ENCODE results near the gene GIGYF1. TPM values are rescaled to one million over a fixed set of nuclear protein-coding genes. Genes with fewer than 3 reads are reported as not detected.
"Not testable (repeated sequence)": the region's sequence is repeated elsewhere in the genome, so short reads cannot be mapped to it uniquely, and the experiment has no call there.

The GIGYF1 gene
- total RNA-seq, 1 donor from 2014 or later: 53.8 TPM

DNA sequence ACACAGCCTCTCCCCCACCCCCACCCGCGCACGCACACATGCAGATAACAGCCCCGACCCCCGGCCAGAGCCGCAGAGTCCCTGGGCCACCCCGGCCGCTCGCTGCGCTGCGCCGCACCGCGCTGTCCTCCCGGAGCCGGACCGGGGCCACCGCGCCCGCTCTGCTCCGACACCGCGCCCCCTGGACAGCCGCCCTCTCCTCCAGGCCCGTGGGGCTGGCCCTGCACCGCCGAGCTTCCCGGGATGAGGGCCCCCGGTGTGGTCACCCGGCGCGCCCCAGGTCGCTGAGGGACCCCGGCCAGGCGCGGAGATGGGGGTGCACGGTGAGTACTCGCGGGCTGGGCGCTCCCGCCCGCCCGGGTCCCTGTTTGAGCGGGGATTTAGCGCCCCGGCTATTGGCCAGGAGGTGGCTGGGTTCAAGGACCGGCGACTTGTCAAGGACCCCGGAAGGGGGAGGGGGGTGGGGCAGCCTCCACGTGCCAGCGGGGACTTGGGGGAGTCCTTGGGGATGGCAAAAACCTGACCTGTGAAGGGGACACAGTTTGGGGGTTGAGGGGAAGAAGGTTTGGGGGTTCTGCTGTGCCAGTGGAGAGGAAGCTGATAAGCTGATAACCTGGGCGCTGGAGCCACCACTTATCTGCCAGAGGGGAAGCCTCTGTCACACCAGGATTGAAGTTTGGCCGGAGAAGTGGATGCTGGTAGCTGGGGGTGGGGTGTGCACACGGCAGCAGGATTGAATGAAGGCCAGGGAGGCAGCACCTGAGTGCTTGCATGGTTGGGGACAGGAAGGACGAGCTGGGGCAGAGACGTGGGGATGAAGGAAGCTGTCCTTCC is 26.8 kb upstream of the GIGYF1 start:
- DNase-seq (ENCODE audit: low spot score): no peak
- intact Hi-C loops (cut with micrococcal nuclease): no loop called here
- H3K4me3 Mint-ChIP-seq: no peak overlapping the region
- H3K27me3 Mint-ChIP-seq (ENCODE audit: insufficient read depth): peaks cover 41% of the 10 kb centered on the region
- H3K4me1 Mint-ChIP-seq (ENCODE audit: low read depth): peaks cover 6% of the 10 kb centered on the region
- H3K9me3 Mint-ChIP-seq: no peaks in the 10 kb centered on the region
- no peak overlapping the region for H3K27ac Mint-ChIP-seq
- H3K36me3 Mint-ChIP-seq (ENCODE audit: low read depth): no peaks in the 10 kb centered on the region

DNA sequence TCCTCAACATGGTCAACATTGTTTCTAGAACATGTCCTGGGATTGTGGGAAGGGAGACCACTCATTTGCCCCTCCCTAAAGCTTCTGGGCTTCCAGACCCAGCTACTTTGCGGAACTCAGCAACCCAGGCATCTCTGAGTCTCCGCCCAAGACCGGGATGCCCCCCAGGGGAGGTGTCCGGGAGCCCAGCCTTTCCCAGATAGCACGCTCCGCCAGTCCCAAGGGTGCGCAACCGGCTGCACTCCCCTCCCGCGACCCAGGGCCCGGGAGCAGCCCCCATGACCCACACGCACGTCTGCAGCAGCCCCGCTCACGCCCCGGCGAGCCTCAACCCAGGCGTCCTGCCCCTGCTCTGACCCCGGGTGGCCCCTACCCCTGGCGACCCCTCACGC is 26.2 kb upstream of the GIGYF1 start, which contains the start of gene EPO:
TSS of gene EPO (plus strand) at position 190 of the 392 bp plus-strand sequence. CDS start 513 bp downstream, outside the sequence.
- intact Hi-C loops (cut with micrococcal nuclease): no loop called here
- no peaks in the 10 kb centered on the region for H3K9me3 Mint-ChIP-seq
- H3K36me3 Mint-ChIP-seq (ENCODE audit: low read depth): no peaks in the 10 kb centered on the region
- DNase-seq (ENCODE audit: low spot score): no peak
- no peak within 1 kb of the TSS for H3K27ac Mint-ChIP-seq
- peaks cover 4% of the 10 kb centered on the region for H3K4me1 Mint-ChIP-seq (ENCODE audit: low read depth)
- H3K4me3 Mint-ChIP-seq: no peak within 1 kb of the TSS
- H3K27me3 Mint-ChIP-seq (ENCODE audit: insufficient read depth): peaks cover 45% of the 10 kb centered on the region

DNA sequence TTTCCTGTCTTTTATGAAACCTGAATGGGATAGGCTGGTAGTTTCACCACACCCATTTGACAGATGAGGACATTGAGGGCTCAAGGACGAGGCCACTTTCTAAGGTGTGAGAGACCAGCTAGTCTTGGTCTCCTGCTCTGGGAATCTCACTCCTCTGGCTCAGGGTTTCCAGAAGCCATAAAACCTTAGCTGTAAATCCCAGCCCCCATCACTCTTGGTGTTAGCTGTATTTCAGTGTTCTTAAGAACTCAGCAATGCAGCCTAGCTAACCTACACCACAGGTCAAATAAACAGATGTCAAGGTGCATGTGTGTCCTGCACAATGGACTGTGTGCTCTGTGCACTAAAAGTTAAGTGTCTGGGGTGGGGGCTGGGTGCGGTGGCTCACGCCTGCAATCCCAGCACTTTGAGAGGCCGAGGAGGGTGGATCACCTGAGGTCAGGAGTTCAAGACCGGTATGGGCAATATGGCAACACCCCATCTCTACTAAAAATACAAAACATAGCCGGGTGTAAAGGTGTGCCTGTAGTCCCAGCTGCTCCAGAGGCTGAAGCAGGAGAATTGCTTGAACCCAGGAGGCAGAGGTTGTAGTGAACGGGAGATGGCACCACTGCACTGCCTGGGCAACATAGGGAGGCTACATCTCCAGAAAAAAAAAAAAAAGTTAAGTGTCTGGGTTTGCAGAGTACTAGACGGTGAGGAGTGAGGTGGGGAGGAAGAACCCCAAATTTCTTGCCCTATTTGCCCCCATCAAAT is 25.7 kb upstream of the GIGYF1 start:
- peaks cover 45% of the 10 kb centered on the region for H3K27me3 Mint-ChIP-seq (ENCODE audit: insufficient read depth)
- no peaks in the 10 kb centered on the region for H3K36me3 Mint-ChIP-seq (ENCODE audit: low read depth)
- DNase-seq (ENCODE audit: low spot score): no peak
- intact Hi-C loops (cut with micrococcal nuclease): no loop called here
- H3K4me3 Mint-ChIP-seq: no peak overlapping the region
- no peak overlapping the region for H3K27ac Mint-ChIP-seq
- H3K4me1 Mint-ChIP-seq (ENCODE audit: low read depth): no peaks in the 10 kb centered on the region
- no peaks in the 10 kb centered on the region for H3K9me3 Mint-ChIP-seq

DNA sequence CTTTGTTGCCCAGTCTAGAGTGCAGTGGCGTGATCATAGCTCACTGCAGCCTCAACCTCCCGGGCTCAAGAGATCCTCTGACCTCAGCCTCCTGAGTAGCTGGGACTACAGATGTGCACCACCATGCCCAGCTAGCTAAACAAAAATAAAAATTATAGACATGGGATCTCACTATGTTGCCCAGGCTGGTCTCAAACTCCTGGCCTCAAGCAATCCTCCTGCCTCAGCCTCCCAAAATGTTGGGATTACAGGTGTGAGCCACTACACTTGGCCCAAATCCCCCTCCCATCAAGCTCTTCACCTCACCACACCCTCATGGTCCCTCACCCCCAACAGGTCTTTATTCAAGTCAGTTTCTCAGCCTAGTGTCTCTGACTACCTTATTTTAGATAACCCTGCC is 23.0 kb upstream of the GIGYF1 start:
- H3K4me3 Mint-ChIP-seq; H3K4me1 Mint-ChIP-seq (ENCODE audit: low read depth); H3K9me3 Mint-ChIP-seq; DNase-seq (ENCODE audit: low spot score); H3K36me3 Mint-ChIP-seq (ENCODE audit: low read depth); intact Hi-C loops (cut with micrococcal nuclease); H3K27ac Mint-ChIP-seq: not testable (repeated sequence)
- peaks cover 39% of the 10 kb centered on the region for H3K27me3 Mint-ChIP-seq (ENCODE audit: insufficient read depth)

DNA sequence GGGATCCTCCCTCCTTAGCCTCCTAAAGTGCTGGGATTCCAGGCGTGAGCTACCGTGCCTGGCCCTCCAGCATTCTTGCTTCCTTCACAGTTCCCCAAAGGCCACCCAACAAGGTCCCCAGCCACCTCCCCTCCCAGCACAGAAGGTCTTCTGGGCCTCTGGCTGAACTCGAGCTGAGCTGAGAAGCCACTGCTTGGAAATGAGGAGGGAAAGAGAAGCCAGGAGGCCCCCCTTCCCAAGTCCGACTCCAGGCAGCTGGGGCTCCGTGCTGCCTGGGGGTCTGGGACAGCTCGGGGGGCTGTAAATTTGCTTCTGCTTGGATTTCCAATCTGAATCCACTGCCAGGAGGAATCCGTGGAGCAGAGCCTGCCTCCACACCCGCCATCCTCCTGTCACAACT is 20.7 kb upstream of the GIGYF1 start:
- Mint-ChIP-seq H3K27ac (no peak overlapping the region), H3K4me1 (ENCODE audit: low read depth) (no peaks in the 10 kb centered on the region), H3K4me3 (no peak overlapping the region), H3K9me3 (no peaks in the 10 kb centered on the region), H3K27me3 (ENCODE audit: insufficient read depth) (peaks cover 28% of the 10 kb centered on the region), H3K36me3 (ENCODE audit: low read depth) (no peaks in the 10 kb centered on the region)
- DNase-seq (ENCODE audit: low spot score): no peak
- intact Hi-C loops (cut with micrococcal nuclease): no loop called here

DNA sequence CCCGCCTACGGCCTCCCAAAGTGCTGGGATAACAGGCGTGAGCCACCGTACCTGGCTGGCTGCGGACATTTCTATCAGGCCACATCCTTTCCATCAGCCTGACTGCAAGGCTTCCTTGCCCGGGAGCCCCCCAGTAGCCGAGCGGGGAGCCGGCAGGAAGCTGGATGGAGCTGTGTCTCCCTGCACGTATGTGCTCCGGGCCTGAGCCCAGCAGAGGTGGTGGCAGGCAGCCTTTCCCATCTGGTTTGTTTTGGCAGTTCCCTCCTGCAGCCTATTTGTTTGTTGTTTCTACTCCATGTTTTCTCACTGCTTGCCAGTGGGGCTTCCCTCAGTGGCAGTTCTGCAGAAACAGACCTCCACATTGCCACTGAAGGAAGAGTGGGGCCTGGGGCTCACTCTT is 17.3 kb upstream of the GIGYF1 start:
- Mint-ChIP-seq H3K27ac (no peak overlapping the region), H3K27me3 (ENCODE audit: insufficient read depth) (peaks cover 6% of the 10 kb centered on the region), H3K36me3 (ENCODE audit: low read depth) (peaks cover 4% of the 10 kb centered on the region), H3K9me3 (no peaks in the 10 kb centered on the region), H3K4me1 (ENCODE audit: low read depth) (peaks cover 7% of the 10 kb centered on the region), H3K4me3 (no peak overlapping the region)
- DNase-seq (ENCODE audit: low spot score): no peak
- intact Hi-C loops (cut with micrococcal nuclease): no loop called here

DNA sequence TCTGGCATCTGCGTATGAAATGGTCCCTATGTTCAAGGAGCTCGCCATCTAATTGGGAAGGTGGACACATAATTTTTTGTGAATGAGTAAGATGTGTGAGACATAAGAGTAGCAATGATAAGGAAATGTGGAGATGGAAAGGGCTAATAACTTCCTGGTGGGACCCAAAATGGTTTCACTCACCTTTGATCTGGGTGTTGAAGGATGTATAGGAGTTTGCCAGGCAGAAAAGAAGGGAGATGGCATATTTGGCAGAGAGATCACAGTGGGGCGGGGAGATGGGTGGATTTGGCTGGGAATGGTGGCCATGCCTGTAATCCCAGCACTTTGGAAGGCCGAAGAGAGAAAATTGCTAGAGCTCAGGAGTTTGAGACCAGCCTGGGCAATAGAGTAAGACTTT is 16.4 kb upstream of the GIGYF1 start:
- DNase-seq (ENCODE audit: low spot score): no peak
- H3K4me1 Mint-ChIP-seq (ENCODE audit: low read depth): peaks cover 7% of the 10 kb centered on the region
- H3K9me3 Mint-ChIP-seq: no peaks in the 10 kb centered on the region
- no peak overlapping the region for H3K4me3 Mint-ChIP-seq
- intact Hi-C loops (cut with micrococcal nuclease): no loop called here
- H3K36me3 Mint-ChIP-seq (ENCODE audit: low read depth): peaks cover 4% of the 10 kb centered on the region
- peaks cover 3% of the 10 kb centered on the region for H3K27me3 Mint-ChIP-seq (ENCODE audit: insufficient read depth)
- H3K27ac Mint-ChIP-seq: no peak overlapping the region

DNA sequence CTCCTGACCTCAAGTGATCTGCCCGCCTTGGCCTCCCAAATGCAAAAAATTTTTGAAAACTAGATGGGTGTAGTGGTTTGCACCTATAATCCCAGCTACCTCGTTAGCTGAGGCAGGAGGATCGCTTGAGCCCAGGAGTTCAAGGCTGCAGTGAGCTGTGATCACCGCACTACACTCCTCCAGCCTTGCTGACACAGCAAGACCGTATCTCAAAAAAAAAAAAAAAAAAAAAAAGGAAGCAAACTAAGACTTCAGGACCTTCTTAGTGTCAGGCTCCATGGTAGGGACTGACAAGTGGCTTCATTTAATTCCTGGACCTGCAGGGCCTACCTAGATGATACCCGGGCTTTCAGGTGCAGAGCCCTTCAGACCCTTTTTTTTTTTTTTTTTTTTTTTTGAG is 14.3 kb upstream of the GIGYF1 start:
- intact Hi-C loops (cut with micrococcal nuclease): loop anchor here (5.0 to 10.0 kb wide), 3 partner anchors 76 to 544 kb away; partner anchors contain the start of gene TRIM56

DNA sequence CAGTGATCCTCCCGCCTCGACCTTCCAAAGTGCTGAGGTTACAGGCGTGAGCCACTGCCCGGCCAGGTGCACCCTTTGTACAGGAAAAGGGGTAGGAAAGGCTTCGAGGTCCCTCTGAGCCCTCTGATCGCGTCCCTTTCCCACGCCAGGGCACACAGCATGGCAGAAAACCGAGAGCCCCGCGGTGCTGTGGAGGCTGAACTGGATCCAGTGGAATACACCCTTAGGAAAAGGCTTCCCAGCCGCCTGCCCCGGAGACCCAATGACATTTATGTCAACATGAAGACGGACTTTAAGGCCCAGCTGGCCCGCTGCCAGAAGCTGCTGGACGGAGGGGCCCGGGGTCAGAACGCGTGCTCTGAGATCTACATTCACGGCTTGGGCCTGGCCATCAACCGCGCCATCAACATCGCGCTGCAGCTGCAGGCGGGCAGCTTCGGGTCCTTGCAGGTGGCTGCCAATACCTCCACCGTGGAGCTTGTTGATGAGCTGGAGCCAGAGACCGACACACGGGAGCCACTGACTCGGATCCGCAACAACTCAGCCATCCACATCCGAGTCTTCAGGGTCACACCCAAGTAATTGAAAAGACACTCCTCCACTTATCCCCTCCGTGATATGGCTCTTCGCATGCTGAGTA is 12.7 kb upstream of the GIGYF1 start:
- no peak for DNase-seq (ENCODE audit: low spot score)
- Mint-ChIP-seq H3K4me3 (peak overlapping the region; percentile 98), H3K9me3 (no peaks in the 10 kb centered on the region), H3K27ac (peak overlapping the region; percentile 98), H3K36me3 (ENCODE audit: low read depth) (peaks cover 4% of the 10 kb centered on the region), H3K27me3 (ENCODE audit: insufficient read depth) (peaks cover 9% of the 10 kb centered on the region), H3K4me1 (ENCODE audit: low read depth) (peaks cover 7% of the 10 kb centered on the region)
- intact Hi-C loops (cut with micrococcal nuclease): loop anchor here (1.0 to 10.0 kb wide), 4 partner anchors 74 to 546 kb away; partner anchors contain the start of gene TRIM56

More for the DNA sequence above, 14.3 kb upstream of the GIGYF1 start:
- H3K4me3 Mint-ChIP-seq: peak overlapping the region; percentile 98
- H3K36me3 Mint-ChIP-seq (ENCODE audit: low read depth): peaks cover 4% of the 10 kb centered on the region
- H3K9me3 Mint-ChIP-seq: no peaks in the 10 kb centered on the region
- H3K4me1 Mint-ChIP-seq (ENCODE audit: low read depth): peaks cover 7% of the 10 kb centered on the region
- H3K27ac Mint-ChIP-seq: no peak overlapping the region
- DNase-seq (ENCODE audit: low spot score): no peak
- H3K27me3 Mint-ChIP-seq (ENCODE audit: insufficient read depth): peaks cover under 1% of the 10 kb centered on the region

DNA sequence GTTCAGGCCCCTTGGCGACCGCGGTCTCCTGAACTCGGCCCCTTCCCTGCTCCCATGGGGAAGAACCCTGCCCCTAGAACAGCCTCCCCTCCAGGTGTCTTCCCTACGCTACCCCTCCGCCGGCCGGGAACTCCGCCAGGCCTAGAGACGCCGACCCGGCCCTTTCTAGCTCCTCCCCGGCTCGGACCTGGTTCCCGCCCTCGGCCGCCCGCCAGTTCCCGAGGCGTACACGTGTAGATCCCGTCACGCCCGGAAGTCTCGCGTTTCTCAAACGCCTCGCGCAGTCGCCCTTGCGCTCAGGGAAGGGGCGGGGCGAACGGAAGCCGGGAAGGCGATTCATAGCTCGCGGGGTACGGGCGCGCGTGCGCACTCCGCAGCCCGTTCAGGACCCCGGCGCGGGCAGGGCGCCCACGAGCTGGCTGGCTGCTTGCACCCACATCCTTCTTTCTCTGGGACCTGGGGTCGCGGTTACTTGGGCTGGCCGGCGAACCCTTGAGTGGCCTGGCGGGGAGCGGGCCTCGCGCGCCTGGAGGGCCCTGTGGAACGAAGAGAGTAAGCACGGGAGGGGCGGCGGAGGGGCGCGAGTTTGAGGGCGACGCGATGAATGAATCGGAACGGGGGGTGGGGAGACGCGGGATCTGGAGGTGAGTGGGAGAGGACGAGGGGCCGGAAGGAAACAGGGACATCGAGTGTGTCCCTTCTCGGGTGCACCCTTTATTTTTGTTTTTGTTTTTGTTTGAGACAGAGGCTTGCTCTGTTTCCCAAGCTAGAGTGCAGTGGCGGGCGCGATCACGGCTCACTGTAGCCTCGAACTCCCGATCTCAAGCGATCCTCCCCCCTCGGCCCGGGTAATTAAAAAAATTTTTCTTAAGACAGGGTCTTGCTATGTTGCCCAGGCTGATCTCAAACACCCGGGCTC is 12.0 kb upstream of the GIGYF1 start, which contains the start of gene POP7:
TSS of gene POP7 (plus strand) at position 369 of the 919 bp plus-strand sequence. CDS start 710 bp downstream, outside the sequence.
- Mint-ChIP-seq H3K36me3 (ENCODE audit: low read depth) (peaks cover 4% of the 10 kb centered on the region), H3K9me3 (no peaks in the 10 kb centered on the region), H3K27ac (peak within 1 kb of the TSS; percentile 98), H3K4me1 (ENCODE audit: low read depth) (peaks cover 7% of the 10 kb centered on the region), H3K4me3 (peak within 1 kb of the TSS; percentile 98), H3K27me3 (ENCODE audit: insufficient read depth) (peaks cover 13% of the 10 kb centered on the region)
- intact Hi-C loops (cut with micrococcal nuclease): loop anchor here (1.0 to 10.0 kb wide), 12 partner anchors 11 to 605 kb away; partner anchors contain the start of genes AP4M1, FBXO24, GNB2 and LRCH4
- DNase-seq (ENCODE audit: low spot score): peak; percentile 99

DNA sequence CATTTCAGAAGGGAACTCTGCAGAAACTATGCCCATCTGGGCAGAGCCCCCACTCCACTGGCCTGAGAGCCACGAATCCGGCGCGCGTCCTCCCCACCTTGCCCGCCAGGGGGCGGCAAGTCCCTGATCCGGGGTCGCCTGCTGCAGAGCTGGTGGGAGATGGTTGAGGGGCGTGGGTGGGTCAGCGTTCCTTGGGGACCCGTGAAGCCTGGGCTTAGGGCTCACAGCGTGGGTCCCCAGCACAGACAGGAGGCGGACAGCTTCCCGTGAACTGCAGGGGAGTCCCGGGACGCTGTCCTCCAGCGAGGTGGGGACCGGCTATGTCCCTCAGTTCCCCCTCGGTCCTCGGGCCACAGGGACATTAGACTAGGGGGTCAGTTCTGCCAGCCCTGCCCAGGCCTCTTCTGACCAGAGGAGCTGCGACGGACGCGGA is 11.3 kb upstream of the GIGYF1 start:
- peak; percentile 74 for DNase-seq (ENCODE audit: low spot score)
- intact Hi-C loops (cut with micrococcal nuclease): loop anchor here (1.0 to 10.0 kb wide), 11 partner anchors 10 to 604 kb away; partner anchors contain the start of genes AP4M1, FBXO24, GNB2 and LRCH4
- Mint-ChIP-seq H3K9me3 (no peaks in the 10 kb centered on the region), H3K36me3 (ENCODE audit: low read depth) (peaks cover 4% of the 10 kb centered on the region), H3K27ac (peak overlapping the region; percentile 98), H3K27me3 (ENCODE audit: insufficient read depth) (peaks cover 13% of the 10 kb centered on the region), H3K4me3 (peak overlapping the region; percentile 98), H3K4me1 (ENCODE audit: low read depth) (peaks cover 7% of the 10 kb centered on the region)

Data from activated T-helper 1 cell treated with anti-CD3 and anti-CD28 coated beads, Interleukin-12 subunit alpha, Interleukin-12 subunit beta, Interleukin-2, Interleukin-4 antibody, amounts not matched to agents 30 ng/mL and 10 ng/mL and 1 ng/mL, durations not matched to agents 14 hours and 24 hours and 36 hours (primary cell).